Cardiac muscle cell (in vitro differentiated cells and primary cell): ENCODE measurements around the gene NEGR1. TPM values are rescaled to one million over a fixed set of nuclear protein-coding genes. Genes with fewer than 3 reads are reported as not detected.

Experiments
- DNase-seq, 2 donors: peaks; one replicate each; pipeline versions ENCODE4 v3.0.0 to v3.0.0-alpha.2; 2010 to 2017; ENCODE audit warnings: low read depth in 1 of 2, low spot score in 1 of 2
- H3K27ac ChIP-seq: fragments of 200-600 bp; sonication (generic); 2 replicates; pipeline ENCODE4 v1.5.1; 2016
- H3K27me3 ChIP-seq: fragments of 200-600 bp; sonication (generic); 2 replicates; pipeline ENCODE4 v1.6.0; 2016; ENCODE audit warnings: control low read depth
- H3K36me3 ChIP-seq: fragments of 200-600 bp; sonication (generic); 2 replicates; pipeline ENCODE4 v1.5.1; 2016; ENCODE audit warnings: control low read depth
- H3K4me1 ChIP-seq: fragments of 200-600 bp; sonication (generic); 2 replicates; pipeline ENCODE4 v1.8.1; 2017; ENCODE audit warnings: low read depth, mild to moderate bottlenecking, mixed run types
- H3K4me3 ChIP-seq: fragments of 200-600 bp; sonication (generic); 2 replicates; pipeline ENCODE4 v1.5.1; 2016; ENCODE audit warnings: mild to moderate bottlenecking
- H3K9me3 ChIP-seq: fragments of 200-600 bp; sonication (generic); 2 replicates; pipeline ENCODE4 v1.5.1; 2017; ENCODE audit warnings: low read depth, mild to moderate bottlenecking, control low read depth
- polyA plus RNA-seq: library from polyadenylated mRNA; unstranded; fragments of >200 nt; fragmentation: Nextera tagmentation; extraction: Ambion mirVana; gene quantifications from 2 replicates; pipeline ENCODE4 v1.2.1, GENCODE V29; 2016
- total RNA-seq: library from RNA; depleted of rRNA; stranded (reverse); fragments of >200 nt; gene quantifications from 2 replicates; pipeline ENCODE4 v1.2.3, GENCODE V29; 2016
- TF ChIP-seq, protein P1 (sequence below): IDR thresholded peaks from 2 replicates; pipeline ENCODE4 v1.5.1; 2012; ENCODE audit warnings: low read depth, mild to moderate bottlenecking, low read length

Gene NEGR1
- total and polyA plus RNA-seq, 2 experiments from 2014 or later, result 0.06 to 0.20 TPM

DNA sequence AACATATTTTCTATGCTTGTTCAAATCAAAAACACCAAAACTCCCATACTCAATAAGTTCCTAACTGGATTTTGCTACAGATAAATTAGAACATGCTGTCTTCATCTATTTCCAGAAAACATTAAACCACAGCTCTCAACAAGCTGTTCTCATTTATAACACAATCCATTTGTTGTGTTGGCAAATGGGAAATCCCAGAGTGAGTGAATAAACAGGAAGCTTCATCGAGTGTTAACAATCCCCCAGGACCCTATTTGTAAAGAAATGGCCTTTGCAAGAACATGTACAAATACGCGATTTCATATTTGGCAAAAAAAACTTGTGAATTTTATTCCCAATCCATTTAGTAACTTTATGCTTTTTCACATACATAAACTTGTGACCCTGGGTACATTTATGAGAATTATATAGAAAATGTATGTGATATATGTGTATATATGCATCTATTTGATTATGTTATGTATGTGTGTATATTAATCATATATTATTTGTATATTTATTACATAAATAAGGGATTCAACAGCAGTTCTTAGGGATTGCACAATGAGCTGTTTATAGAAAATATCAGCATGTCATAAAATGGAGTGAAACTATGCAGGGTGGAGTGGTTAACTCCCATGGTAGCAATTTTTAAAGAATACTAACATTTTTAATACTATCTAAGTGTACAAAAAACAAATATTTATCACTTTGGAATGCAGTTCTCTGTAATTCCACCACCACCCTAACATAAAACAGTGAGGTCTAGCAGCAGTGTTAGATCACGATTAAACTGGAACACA, 160.0 kb downstream of the NEGR1 start:
- DNase-seq, result peak in 1 of 2 donors; percentile 43
- TF ChIP-seq, protein P1, sequence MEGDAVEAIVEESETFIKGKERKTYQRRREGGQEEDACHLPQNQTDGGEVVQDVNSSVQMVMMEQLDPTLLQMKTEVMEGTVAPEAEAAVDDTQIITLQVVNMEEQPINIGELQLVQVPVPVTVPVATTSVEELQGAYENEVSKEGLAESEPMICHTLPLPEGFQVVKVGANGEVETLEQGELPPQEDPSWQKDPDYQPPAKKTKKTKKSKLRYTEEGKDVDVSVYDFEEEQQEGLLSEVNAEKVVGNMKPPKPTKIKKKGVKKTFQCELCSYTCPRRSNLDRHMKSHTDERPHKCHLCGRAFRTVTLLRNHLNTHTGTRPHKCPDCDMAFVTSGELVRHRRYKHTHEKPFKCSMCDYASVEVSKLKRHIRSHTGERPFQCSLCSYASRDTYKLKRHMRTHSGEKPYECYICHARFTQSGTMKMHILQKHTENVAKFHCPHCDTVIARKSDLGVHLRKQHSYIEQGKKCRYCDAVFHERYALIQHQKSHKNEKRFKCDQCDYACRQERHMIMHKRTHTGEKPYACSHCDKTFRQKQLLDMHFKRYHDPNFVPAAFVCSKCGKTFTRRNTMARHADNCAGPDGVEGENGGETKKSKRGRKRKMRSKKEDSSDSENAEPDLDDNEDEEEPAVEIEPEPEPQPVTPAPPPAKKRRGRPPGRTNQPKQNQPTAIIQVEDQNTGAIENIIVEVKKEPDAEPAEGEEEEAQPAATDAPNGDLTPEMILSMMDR, result no peak

DNA sequence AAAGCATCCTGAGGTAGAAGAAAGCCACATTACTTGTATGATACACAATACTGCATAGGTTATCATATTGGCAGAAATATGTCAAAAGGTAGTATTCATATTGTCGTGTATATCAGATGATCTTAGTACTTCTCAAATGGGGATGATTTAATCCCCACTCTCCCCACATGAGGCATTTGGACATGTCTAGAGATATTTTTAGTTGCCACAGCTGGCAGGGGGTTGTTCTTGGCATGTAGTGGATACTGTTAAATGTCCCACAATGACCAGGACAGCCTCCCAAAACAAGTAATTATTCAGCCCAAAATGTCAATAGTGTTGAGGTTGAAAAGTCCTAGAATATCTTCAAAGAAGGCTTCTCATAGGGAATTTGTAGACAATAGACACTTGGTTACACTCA, 162.8 kb downstream of the NEGR1 start:
- TF ChIP-seq, protein P1, result no peak
- H3K9me3 ChIP-seq, result no peaks in the 10 kb centered on the region
- no peaks in the 10 kb centered on the region for H3K4me1 ChIP-seq
- H3K36me3 ChIP-seq, result no peaks in the 10 kb centered on the region
- no peak overlapping the region for H3K27ac ChIP-seq
- no peak overlapping the region for H3K4me3 ChIP-seq
- no peaks in the 10 kb centered on the region for H3K27me3 ChIP-seq
- no peak for DNase-seq

More for the DNA sequence above, 160.0 kb downstream of the NEGR1 start:
- H3K36me3 ChIP-seq, result no peaks in the 10 kb centered on the region
- no peak overlapping the region for H3K27ac ChIP-seq
- no peak overlapping the region for H3K4me3 ChIP-seq
- H3K27me3 ChIP-seq, result no peaks in the 10 kb centered on the region
- no peaks in the 10 kb centered on the region for H3K9me3 ChIP-seq
- H3K4me1 ChIP-seq, result no peaks in the 10 kb centered on the region

DNA sequence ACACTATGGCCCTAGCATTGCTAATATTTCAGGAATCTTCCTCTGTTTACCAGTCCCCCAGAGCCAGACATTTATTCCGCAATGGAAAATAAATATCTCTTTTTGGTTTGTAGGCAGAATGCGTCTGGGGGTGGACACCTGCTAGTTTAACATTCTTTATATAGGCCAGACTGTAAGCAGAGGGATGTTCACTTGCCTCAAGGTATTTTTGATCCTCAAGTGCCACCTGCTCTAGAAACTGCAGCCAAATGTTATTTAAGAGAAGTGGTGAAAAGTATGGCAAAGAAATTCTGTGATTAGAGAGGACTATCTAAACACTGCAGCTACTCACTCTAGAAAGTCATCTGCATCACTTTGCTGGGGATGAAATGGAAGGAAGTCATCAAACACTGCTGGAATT, 164.7 kb downstream of the NEGR1 start:
- Histone ChIP-seq H3K9me3 (no peaks in the 10 kb centered on the region), H3K36me3 (no peaks in the 10 kb centered on the region), H3K4me1 (no peaks in the 10 kb centered on the region), H3K27ac (no peak overlapping the region), H3K4me3 (no peak overlapping the region), H3K27me3 (no peaks in the 10 kb centered on the region)
- no peak for DNase-seq
- TF ChIP-seq, protein P1, result no peak

DNA sequence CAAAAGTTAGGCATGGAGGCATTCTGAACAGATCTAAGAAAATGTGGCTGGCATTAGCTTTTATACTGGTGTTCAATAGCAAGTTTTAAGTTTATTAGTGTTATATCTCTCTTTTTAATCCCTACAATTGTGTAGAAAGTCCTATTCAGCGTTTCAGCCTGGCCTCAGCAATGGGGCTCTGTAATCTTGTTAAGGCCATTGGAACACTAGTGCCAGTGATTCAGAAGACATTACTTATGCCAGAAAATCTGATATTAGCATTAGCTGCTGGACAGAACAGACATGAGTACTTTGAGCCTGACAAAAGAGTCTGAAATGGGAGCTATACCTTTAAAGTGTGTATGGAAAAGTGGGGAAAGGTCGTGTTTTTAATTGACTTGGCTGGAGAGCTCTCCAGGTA, 167.0 kb downstream of the NEGR1 start:
- TF ChIP-seq, protein P1, result no peak
- DNase-seq, result no peak
- H3K27me3 ChIP-seq, result no peaks in the 10 kb centered on the region
- no peak overlapping the region for H3K27ac ChIP-seq
- no peaks in the 10 kb centered on the region for H3K9me3 ChIP-seq
- H3K4me1 ChIP-seq, result no peaks in the 10 kb centered on the region
- no peaks in the 10 kb centered on the region for H3K36me3 ChIP-seq
- no peak overlapping the region for H3K4me3 ChIP-seq

DNA sequence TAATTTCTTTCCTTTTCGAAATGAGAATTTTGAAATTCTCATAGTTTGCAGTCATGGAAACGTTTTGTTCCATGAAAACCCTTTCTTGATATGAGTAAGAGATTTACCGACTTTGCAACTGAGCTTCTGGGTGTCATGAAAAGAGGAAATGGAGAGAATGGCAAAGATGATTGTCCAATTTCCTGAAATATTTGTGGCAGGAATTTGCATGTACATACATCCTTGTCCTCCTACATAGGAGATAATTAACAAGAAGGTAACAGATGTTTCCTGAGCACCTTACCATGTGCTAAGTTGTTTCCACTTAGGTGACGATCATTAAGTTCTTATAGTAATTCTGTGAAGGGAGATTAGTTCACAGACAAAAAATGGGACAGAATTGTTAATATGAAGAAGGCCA, 170.7 kb downstream of the NEGR1 start:
- H3K27me3 ChIP-seq, result no peaks in the 10 kb centered on the region
- H3K4me1 ChIP-seq, result no peaks in the 10 kb centered on the region
- no peak overlapping the region for H3K4me3 ChIP-seq
- TF ChIP-seq, protein P1, result no peak
- no peaks in the 10 kb centered on the region for H3K36me3 ChIP-seq
- H3K9me3 ChIP-seq, result no peaks in the 10 kb centered on the region
- DNase-seq, result no peak
- H3K27ac ChIP-seq, result no peak overlapping the region
